GM10248 (cell line): ENCODE measurements around the gene NPTXR.

Experiments
- CTCF ChIA-PET: fragments of 300-600 bp; sonication (Branson Sonifier 250); formaldehyde crosslinking; extraction: SDS; loops from one replicate; lab custom pipeline; 2021; ENCODE audit warnings: antibody characterized with exemption; lab: Yijun Ruan, JAX
- POLR2A ChIA-PET: fragments of 350-650 bp; sonication (Branson Sonifier 250); formaldehyde crosslinking; extraction: SDS; loops from one replicate; lab custom pipeline; 2020; ENCODE audit warnings: antibody characterized with exemption; lab: Yijun Ruan, JAX
- DNase-seq: peaks from one replicate; pipeline ENCODE4 v3.0.0; 2012; ENCODE audit errors: extremely low spot score
- TF ChIP-seq, protein P1 (sequence below): IDR thresholded peaks from 2 replicates; pipeline ENCODE4 v1.5.1; 2012; ENCODE audit warnings: mild to moderate bottlenecking, low read depth; ENCODE audit errors: extremely low read depth, missing control alignments, control extremely low read depth

Gene NPTXR

GRCh38 chr22:38841635-38842034 is 2.2 kb downstream of the NPTXR start:
- POLR2A ChIA-PET, result no interaction called here
- no peak for DNase-seq
- CTCF ChIA-PET, result no interaction called here

GRCh38 chr22:38841211-38841610 is 2.6 kb downstream of the NPTXR start:
- no peak for DNase-seq
- ChIA-PET POLR2A (no interaction called here), CTCF (no interaction called here)
- TF ChIP-seq, protein P1, sequence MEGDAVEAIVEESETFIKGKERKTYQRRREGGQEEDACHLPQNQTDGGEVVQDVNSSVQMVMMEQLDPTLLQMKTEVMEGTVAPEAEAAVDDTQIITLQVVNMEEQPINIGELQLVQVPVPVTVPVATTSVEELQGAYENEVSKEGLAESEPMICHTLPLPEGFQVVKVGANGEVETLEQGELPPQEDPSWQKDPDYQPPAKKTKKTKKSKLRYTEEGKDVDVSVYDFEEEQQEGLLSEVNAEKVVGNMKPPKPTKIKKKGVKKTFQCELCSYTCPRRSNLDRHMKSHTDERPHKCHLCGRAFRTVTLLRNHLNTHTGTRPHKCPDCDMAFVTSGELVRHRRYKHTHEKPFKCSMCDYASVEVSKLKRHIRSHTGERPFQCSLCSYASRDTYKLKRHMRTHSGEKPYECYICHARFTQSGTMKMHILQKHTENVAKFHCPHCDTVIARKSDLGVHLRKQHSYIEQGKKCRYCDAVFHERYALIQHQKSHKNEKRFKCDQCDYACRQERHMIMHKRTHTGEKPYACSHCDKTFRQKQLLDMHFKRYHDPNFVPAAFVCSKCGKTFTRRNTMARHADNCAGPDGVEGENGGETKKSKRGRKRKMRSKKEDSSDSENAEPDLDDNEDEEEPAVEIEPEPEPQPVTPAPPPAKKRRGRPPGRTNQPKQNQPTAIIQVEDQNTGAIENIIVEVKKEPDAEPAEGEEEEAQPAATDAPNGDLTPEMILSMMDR, result no peak

More at GRCh38 chr22:38841635-38842034, 2.2 kb downstream of the NPTXR start:
- TF ChIP-seq, protein P1, result no peak

GRCh38 chr22:38840129-38840528 is 3.7 kb downstream of the NPTXR start:
- ChIA-PET CTCF (no interaction called here), POLR2A (no interaction called here)
- TF ChIP-seq, protein P1, result no peak
- no peak for DNase-seq

- TF ChIP-seq, protein P1, result no peak
- POLR2A ChIA-PET, result no interaction called here
- no peak for DNase-seq
- CTCF ChIA-PET, result no interaction called here
Observed at GRCh38 chr22:38839686-38840085, 4.1 kb downstream of the NPTXR start.

DNA sequence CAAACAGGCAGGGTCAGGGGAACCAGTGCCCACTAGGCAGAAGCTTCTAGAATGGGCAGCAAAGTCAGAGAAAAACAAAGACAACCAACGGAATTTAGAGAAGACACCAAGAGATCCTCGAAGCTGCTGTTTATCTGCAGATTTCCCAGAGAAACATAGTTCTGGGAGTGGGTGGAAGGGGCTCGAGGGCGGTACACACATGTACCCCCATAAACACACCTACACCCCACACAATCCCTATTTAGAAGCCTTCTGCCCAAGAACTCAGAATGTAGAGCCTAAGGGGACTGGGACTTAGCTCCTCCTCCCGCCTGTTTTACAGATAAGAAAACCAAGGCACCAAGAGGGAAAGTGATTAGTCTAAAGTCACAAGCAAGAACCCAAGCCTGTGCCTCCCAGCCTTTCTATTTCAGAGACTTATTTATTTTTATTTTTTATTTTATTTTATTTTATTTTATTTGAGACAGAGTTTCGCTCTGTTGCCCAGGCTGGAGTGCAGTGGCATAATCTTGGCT is 6.4 kb downstream of the NPTXR start:
- DNase-seq, result no peak
- ChIA-PET POLR2A (no interaction called here), CTCF (interaction anchor here (1.4 kb wide), 2 partner anchors 19 to 68 kb away, joined by 4 read pairs; no protein-coding TSS in a partner anchor)
- TF ChIP-seq, protein P1, result no peak

- CTCF ChIA-PET, result interaction anchor here (1.5 kb wide), 1 partner anchor 35 kb away, joined by 3 read pairs; no protein-coding TSS in a partner anchor
- POLR2A ChIA-PET, result no interaction called here
- no peak for DNase-seq
- TF ChIP-seq, protein P1, result no peak
Observed at GRCh38 chr22:38835888-38836301, 7.9 kb downstream of the NPTXR start.
